Neuronal stem cell (in vitro differentiated cells): ENCODE data around the gene CKS2.

Experiments
- DNase-seq: peaks from one replicate; pipeline ENCODE4 v3.0.0-alpha.2; 2013; ENCODE audit warnings: low spot score
- H2AFZ ChIP-seq: one replicate; pipeline ENCODE4 v1.6.1; 2013; ENCODE audit warnings: mild to moderate bottlenecking, low read length, inconsistent platforms
- H2AK5ac ChIP-seq: 2 replicates; pipeline ENCODE4 v1.6.1; 2013; ENCODE audit warnings: low read depth, mild to moderate bottlenecking, inconsistent platforms, low read length, moderate library complexity, mixed read lengths
- H2BK120ac ChIP-seq: 2 replicates; pipeline ENCODE4 v1.6.1; 2013; ENCODE audit warnings: low read depth, mild to moderate bottlenecking, inconsistent platforms, low read length, moderate library complexity, mixed read lengths
- H2BK12ac ChIP-seq: one replicate; pipeline ENCODE4 v1.6.1; 2013; ENCODE audit warnings: low read length, inconsistent platforms
- H2BK15ac ChIP-seq: 2 replicates; pipeline ENCODE4 v1.6.1; 2013; ENCODE audit warnings: mild to moderate bottlenecking, low read length, inconsistent platforms, mixed read lengths
- H2BK5ac ChIP-seq: one replicate; pipeline ENCODE4 v1.6.1; 2013; ENCODE audit warnings: inconsistent platforms, mild to moderate bottlenecking, low read length, moderate library complexity
- H3K14ac ChIP-seq: one replicate; pipeline ENCODE4 v1.6.1; 2013; ENCODE audit warnings: low read length, inconsistent platforms
- H3K18ac ChIP-seq: 2 replicates; pipeline ENCODE4 v1.6.1; 2013; ENCODE audit warnings: low read length, inconsistent platforms
- H3K23ac ChIP-seq: 2 replicates; pipeline ENCODE4 v1.6.1; 2013; ENCODE audit warnings: low read depth, mild to moderate bottlenecking, mixed read lengths, low read length, inconsistent platforms; ENCODE audit not compliant: poor library complexity
- H3K27ac ChIP-seq: replicated peaks from 3 replicates; pipeline ENCODE4 v1.5.1; 2013; ENCODE audit warnings: low read length, inconsistent platforms
- H3K27me3 ChIP-seq, 3 experiments: 2 replicates each; pipeline ENCODE4 v1.6.1; 2013; ENCODE audit warnings: low read length in 3 of 3, mild to moderate bottlenecking in 2 of 3, inconsistent platforms in 1 of 3, low read depth in 1 of 3, mixed read lengths in 1 of 3, moderate library complexity in 1 of 3; ENCODE audit not compliant: control insufficient read depth in 3 of 3, insufficient read depth in 3 of 3
- H3K36me3 ChIP-seq, 2 donors: replicated peaks in 1 of 2; 2 replicates each; pipeline ENCODE4 v1.6.1; 2013; ENCODE audit warnings: low read length in 2 of 2; ENCODE audit not compliant: control insufficient read depth in 2 of 2, insufficient read depth in 2 of 2
- H3K4ac ChIP-seq: 2 replicates; pipeline ENCODE4 v1.6.1; 2013; ENCODE audit warnings: inconsistent platforms, mild to moderate bottlenecking, low read length, moderate library complexity
- H3K4me1 ChIP-seq, 2 donors: 1 replicate in 1 of 2; 2 replicates in 1 of 2; pipeline ENCODE4 v1.6.1; 2013; ENCODE audit warnings: low read length in 2 of 2, low read depth in 1 of 2; ENCODE audit not compliant: control insufficient read depth in 2 of 2, insufficient read depth in 1 of 2
- H3K4me2 ChIP-seq: one replicate; pipeline ENCODE4 v1.6.1; 2013; ENCODE audit warnings: mild to moderate bottlenecking, low read length, inconsistent platforms; ENCODE audit not compliant: insufficient read depth, poor library complexity, severe bottlenecking
- H3K4me3 ChIP-seq, 2 donors: 2 replicates each; pipeline ENCODE4 v1.5.1; 2013; ENCODE audit warnings: low read length in 2 of 2, mild to moderate bottlenecking in 2 of 2, inconsistent platforms in 1 of 2, moderate library complexity in 1 of 2
- H3K79me1 ChIP-seq: one replicate; pipeline ENCODE4 v1.6.1; 2013; ENCODE audit warnings: low read depth, mild to moderate bottlenecking, inconsistent platforms, low read length, moderate library complexity
- H3K9ac ChIP-seq: one replicate; pipeline ENCODE4 v1.6.1; 2013; ENCODE audit warnings: mild to moderate bottlenecking, low read depth, low read length, inconsistent platforms; ENCODE audit not compliant: poor library complexity
- H3K9me3 ChIP-seq, 2 donors: replicated peaks in 1 of 2; 2 replicates each; pipeline versions ENCODE3 to v1.6.1; 2013; ENCODE audit warnings: low read length in 2 of 2, mild to moderate bottlenecking in 2 of 2, inconsistent platforms in 1 of 2, low read depth in 1 of 2, mixed read lengths in 1 of 2, moderate library complexity in 1 of 2; ENCODE audit not compliant: control insufficient read depth in 2 of 2, insufficient read depth in 1 of 2
- H4K8ac ChIP-seq: one replicate; pipeline ENCODE4 v1.6.1; 2013; ENCODE audit warnings: low read depth, mild to moderate bottlenecking, inconsistent platforms, low read length, moderate library complexity
- H4K91ac ChIP-seq: one replicate; pipeline ENCODE4 v1.6.1; 2013; ENCODE audit warnings: low read length, low read depth, mild to moderate bottlenecking, inconsistent platforms; ENCODE audit not compliant: poor library complexity
- WGBS, 2 donors: extraction: QIAGEN DNeasy Blood & Tissue Kit; methylation state at CpG; one replicate each; pipeline ENCODE4 v1.1.7; 2013; ENCODE audit warnings: missing lambda C conversion rate in 2 of 2, mixed read lengths in 1 of 2; ENCODE audit not compliant: insufficient read length in 2 of 2, insufficient replicate concordance in 1 of 2; ENCODE audit errors: extremely low coverage in 2 of 2; 5-methylcytosine and 5-hydroxymethylcytosine counted together

CKS2 gene

DNA sequence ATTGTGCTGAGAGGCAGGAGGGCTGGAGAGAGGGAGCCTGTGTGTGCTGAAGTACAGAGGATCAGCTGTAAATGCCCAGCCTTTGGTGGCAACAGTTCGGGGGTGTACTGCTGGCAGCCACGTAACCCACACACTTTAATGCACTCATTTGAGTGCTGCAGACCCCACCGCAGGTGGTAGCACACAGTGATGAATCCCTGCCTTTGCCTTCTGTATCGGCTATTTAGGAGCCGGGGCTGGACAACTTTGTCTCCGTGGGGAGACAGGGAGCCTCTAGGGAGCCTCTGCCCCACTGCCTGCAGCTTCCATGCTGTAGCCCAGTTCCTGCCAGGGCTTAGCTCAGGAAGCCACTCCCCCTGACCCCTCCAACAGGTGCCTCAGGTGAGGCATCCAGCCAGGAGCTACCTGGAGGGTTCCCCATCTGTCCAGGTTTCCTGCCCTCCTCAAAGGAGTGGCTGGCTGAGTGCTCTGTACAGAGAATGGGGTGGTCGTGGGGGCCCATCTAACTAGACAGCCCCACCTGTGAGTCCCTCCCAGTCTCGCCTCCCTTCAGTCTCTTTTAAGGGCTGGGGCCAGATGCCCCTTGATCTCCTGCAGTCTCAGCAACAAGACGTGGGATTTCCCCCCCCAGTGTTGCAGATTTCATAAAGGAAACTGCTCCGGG lies 51.8 kb downstream of the CKS2 start:
- H3K27me3 ChIP-seq: no peaks in the 10 kb centered on the region
- H3K36me3 ChIP-seq: peaks cover 30 to 54% of the 10 kb centered on the region in 2 donors
- no peak overlapping the region for H2BK5ac ChIP-seq
- H3K27ac ChIP-seq: no peak overlapping the region
- H3K18ac ChIP-seq: no peak overlapping the region
- H3K79me1 ChIP-seq: no peaks in the 10 kb centered on the region
- no peaks in the 10 kb centered on the region for H3K9me3 ChIP-seq
- no peak overlapping the region for H3K9ac ChIP-seq
- no peak overlapping the region for H4K91ac ChIP-seq
- no peak overlapping the region for H2AFZ ChIP-seq
- no peak for DNase-seq
- no peak overlapping the region for H4K8ac ChIP-seq
- no peak overlapping the region for H3K23ac ChIP-seq
- H2BK12ac ChIP-seq: no peak overlapping the region
- H3K4me3 ChIP-seq: no peak overlapping the region
- no peak overlapping the region for H3K14ac ChIP-seq
- H3K4ac ChIP-seq: no peak overlapping the region
- no peaks in the 10 kb centered on the region for H3K4me1 ChIP-seq
- no peak overlapping the region for H2BK120ac ChIP-seq
- no CpG with 5 or more reads among the region's 10 CpGs for WGBS, 2 donors
- H3K4me2 ChIP-seq: no peak overlapping the region
- H2BK15ac ChIP-seq: no peak overlapping the region
- H2AK5ac ChIP-seq: no peak overlapping the region

DNA sequence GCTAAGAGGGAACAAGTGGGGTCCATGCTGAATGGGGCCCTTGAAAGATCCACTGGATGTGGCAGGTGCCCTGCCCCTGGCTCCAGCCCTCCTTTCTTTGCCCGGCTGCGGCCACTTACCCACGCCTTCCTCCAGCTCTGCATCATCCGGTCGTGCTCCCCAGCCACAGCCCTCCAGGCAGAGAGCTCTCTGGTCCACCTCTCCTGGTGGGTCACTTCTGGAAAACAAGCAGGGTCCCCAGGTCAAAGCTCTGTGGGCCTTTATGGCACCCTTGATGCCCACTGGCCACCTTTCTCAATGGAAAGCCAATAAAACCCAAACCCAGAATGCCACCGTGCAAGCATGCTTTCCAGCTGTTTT lies 52.3 kb downstream of the CKS2 start:
- H3K4me1 ChIP-seq: no peaks in the 10 kb centered on the region
- H3K14ac ChIP-seq: no peak overlapping the region
- no peak overlapping the region for H3K4ac ChIP-seq
- H2AK5ac ChIP-seq: no peak overlapping the region
- no peaks in the 10 kb centered on the region for H3K27me3 ChIP-seq
- H3K9me3 ChIP-seq: no peaks in the 10 kb centered on the region
- H3K23ac ChIP-seq: no peak overlapping the region
- H2BK12ac ChIP-seq: no peak overlapping the region
- no peak overlapping the region for H2BK5ac ChIP-seq
- no peak overlapping the region for H3K4me3 ChIP-seq
- no peak for DNase-seq
- WGBS, 2 donors: no CpG with 5 or more reads among the region's 6 CpGs
- peaks cover 25 to 49% of the 10 kb centered on the region in 2 donors for H3K36me3 ChIP-seq
- H2BK15ac ChIP-seq: no peak overlapping the region
- no peak overlapping the region for H2AFZ ChIP-seq
- H3K4me2 ChIP-seq: no peak overlapping the region
- no peak overlapping the region for H4K91ac ChIP-seq
- no peak overlapping the region for H3K27ac ChIP-seq
- no peak overlapping the region for H3K18ac ChIP-seq
- H2BK120ac ChIP-seq: no peak overlapping the region
- no peaks in the 10 kb centered on the region for H3K79me1 ChIP-seq
- no peak overlapping the region for H3K9ac ChIP-seq
- no peak overlapping the region for H4K8ac ChIP-seq

DNA sequence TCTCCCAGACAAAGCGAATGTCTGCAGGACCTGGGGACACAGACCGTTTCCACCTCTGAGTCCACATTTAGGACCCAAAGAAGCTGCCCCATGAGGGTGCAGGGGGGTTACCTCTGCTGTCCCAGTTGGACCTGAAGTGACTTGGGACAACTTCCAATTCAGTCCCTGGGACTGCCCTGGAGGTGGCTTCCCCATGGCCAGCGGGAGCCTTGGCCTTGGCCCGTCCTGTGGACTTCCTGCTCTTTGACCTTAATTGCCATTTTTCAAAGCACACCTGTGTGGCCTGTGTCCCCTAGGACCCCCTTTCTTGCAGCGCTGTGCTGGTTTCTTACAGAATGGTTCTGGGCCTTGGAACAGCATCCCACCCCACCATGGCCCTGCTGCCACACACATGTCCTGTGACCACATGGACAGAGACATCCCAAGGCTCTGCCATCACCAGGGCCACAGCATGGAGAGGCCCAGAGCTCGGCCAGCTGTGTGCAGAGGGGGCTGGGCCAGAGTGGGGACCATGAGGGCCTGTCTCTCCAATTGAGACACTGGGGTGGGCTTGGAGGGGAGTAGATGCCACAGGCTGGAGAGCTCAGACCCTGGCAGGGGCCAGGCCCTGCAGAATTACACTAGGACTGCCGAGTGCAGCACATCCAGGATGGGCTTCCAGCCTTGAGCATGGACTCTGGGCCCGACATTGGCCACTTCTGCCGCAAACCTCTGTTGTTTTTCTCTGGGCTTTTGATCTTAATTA lies 53.1 kb downstream of the CKS2 start:
- no peak overlapping the region for H4K91ac ChIP-seq
- no peak overlapping the region for H2BK12ac ChIP-seq
- no peak overlapping the region for H3K9ac ChIP-seq
- H2BK5ac ChIP-seq: no peak overlapping the region
- no peaks in the 10 kb centered on the region for H3K9me3 ChIP-seq
- H3K36me3 ChIP-seq: peaks cover 18 to 41% of the 10 kb centered on the region in 2 donors
- no CpG with 5 or more reads among the region's 9 CpGs for WGBS, 2 donors
- H3K4ac ChIP-seq: no peak overlapping the region
- H3K18ac ChIP-seq: peak overlapping the region; percentile 16
- no peak overlapping the region for H4K8ac ChIP-seq
- no peak overlapping the region for H3K23ac ChIP-seq
- H3K79me1 ChIP-seq: no peaks in the 10 kb centered on the region
- no peak overlapping the region for H2AFZ ChIP-seq
- no peak overlapping the region for H3K4me2 ChIP-seq
- H3K27me3 ChIP-seq: no peaks in the 10 kb centered on the region
- H3K4me3 ChIP-seq: no peak overlapping the region
- H2BK15ac ChIP-seq: no peak overlapping the region
- no peak overlapping the region for H2AK5ac ChIP-seq
- DNase-seq: no peak
- H3K14ac ChIP-seq: no peak overlapping the region
- H2BK120ac ChIP-seq: no peak overlapping the region
- H3K27ac ChIP-seq: no peak overlapping the region
- no peaks in the 10 kb centered on the region for H3K4me1 ChIP-seq

GRCh38 chr9:89364666-89365531 lies 53.9 kb downstream of the CKS2 start:
- H2BK120ac ChIP-seq: no peak overlapping the region
- H3K18ac ChIP-seq: peak overlapping the region; percentile 36
- H4K91ac ChIP-seq: no peak overlapping the region
- H2BK12ac ChIP-seq: peak overlapping the region; percentile 30
- no peak overlapping the region for H3K23ac ChIP-seq
- no peak overlapping the region for H2AFZ ChIP-seq
- H3K4me3 ChIP-seq: no peak overlapping the region
- H2BK5ac ChIP-seq: no peak overlapping the region
- no peak overlapping the region for H2BK15ac ChIP-seq
- no peak overlapping the region for H3K9ac ChIP-seq
- WGBS, 2 donors: no CpG with 5 or more reads among the region's 17 CpGs
- H3K27me3 ChIP-seq: no peaks in the 10 kb centered on the region
- H3K36me3 ChIP-seq: peaks cover 14 to 34% of the 10 kb centered on the region in 2 donors
- peak overlapping the region; percentile 15 for H3K14ac ChIP-seq
- no peaks in the 10 kb centered on the region for H3K79me1 ChIP-seq
- no peak overlapping the region for H3K27ac ChIP-seq
- H3K4me1 ChIP-seq: no peaks in the 10 kb centered on the region
- H3K4ac ChIP-seq: no peak overlapping the region
- DNase-seq: no peak
- no peak overlapping the region for H2AK5ac ChIP-seq
- no peak overlapping the region for H3K4me2 ChIP-seq
- H3K9me3 ChIP-seq: no peaks in the 10 kb centered on the region
- H4K8ac ChIP-seq: no peak overlapping the region
